ENCODE results near the gene KRTAP10-4.
A peak's percentile ranks its signal among the peaks of the same experiment; 100 is the strongest.

Gene KRTAP10-4

DNA sequence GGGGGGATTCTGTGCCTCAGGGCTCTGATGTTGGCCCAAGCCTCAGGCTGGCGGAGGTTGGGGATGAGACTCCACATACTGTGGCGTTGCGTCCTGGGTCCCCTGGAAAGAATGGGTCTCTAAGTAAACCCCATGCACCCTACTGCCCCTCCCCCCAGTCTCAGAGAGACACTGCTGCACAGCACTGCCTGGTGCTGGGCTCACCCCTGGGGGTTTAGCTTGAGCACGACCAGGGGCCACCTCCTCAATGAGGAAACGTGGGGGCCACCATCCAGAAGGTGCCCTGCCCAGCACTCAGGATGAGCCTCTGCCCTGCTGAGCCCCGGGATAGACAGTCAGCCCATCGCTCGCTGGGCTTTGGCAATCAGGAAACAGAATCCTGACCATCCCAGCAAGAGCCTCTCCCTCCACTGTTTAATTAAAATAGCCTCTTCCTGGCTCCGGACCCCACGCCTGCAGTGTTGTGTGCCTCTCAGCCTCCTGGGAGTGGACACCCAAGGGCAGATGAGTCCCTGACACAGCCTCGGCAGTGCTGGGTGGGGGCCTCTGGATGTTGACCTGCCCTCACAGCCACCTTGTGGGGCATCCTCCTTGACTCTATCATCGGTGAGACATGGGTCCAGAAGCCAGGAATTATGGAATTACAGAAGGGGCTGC, 3.5 kb upstream of the KRTAP10-4 start:
- Histone ChIP-seq H3K36me3 (replicated peaks in 1 of 2; ENCODE audit: control insufficient read depth in 2 of 2, insufficient read depth in 2 of 2, low read length in 2 of 2) (no peaks in the 10 kb centered on the region), H3K27ac (replicated peaks; ENCODE audit: low read length) (no peak overlapping the region), H2AFZ (ENCODE audit: low read length) (no peak overlapping the region), H3K18ac (ENCODE audit: low read length) (peak overlapping the region; percentile 35), H3K9me3 (replicated peaks in 1 of 2; ENCODE audit: control insufficient read depth in 2 of 2, insufficient read depth in 1 of 2, low read depth in 1 of 2, low read length in 2 of 2) (peaks cover 4 to 10% of the 10 kb centered on the region in 2 donors), H2BK15ac (ENCODE audit: low read length) (no peak overlapping the region), H3K4me3 (ENCODE audit: low read length in 2 of 2) (peak overlapping the region in 1 of 2 donors; percentile 24), H3K79me1 (ENCODE audit: low read depth, low read length) (no peaks in the 10 kb centered on the region), H4K8ac (ENCODE audit: low read depth, low read length) (no peak overlapping the region), H3K4me2 (ENCODE audit: insufficient read depth, low read length, poor library complexity, severe bottlenecking) (no peak overlapping the region), H3K4ac (ENCODE audit: low read length) (no peak overlapping the region), H3K23ac (ENCODE audit: low read depth, low read length, poor library complexity) (no peak overlapping the region), H2BK120ac (ENCODE audit: low read depth, low read length) (no peak overlapping the region), H3K14ac (ENCODE audit: low read length) (no peak overlapping the region), H2AK5ac (ENCODE audit: low read depth, low read length) (peak overlapping the region; percentile 60), H3K27me3 (ENCODE audit: control insufficient read depth in 3 of 3, insufficient read depth in 3 of 3, low read depth in 1 of 3, low read length in 3 of 3) (no peaks in the 10 kb centered on the region), H3K4me1 (ENCODE audit: control insufficient read depth in 2 of 2, insufficient read depth in 1 of 2, low read depth in 1 of 2, low read length in 2 of 2) (peaks cover 0 to 5% of the 10 kb centered on the region in 2 donors), H2BK5ac (ENCODE audit: low read length) (no peak overlapping the region), H2BK12ac (ENCODE audit: low read length) (no peak overlapping the region), H4K91ac (ENCODE audit: low read depth, low read length, poor library complexity) (no peak overlapping the region), H3K9ac (ENCODE audit: low read depth, low read length, poor library complexity) (no peak overlapping the region)
- no peak for DNase-seq (ENCODE audit: low spot score)
- no CpG with 5 or more reads among the region's 12 CpGs for WGBS, 2 donors (ENCODE audit: extremely low coverage in 2 of 2, insufficient read length in 2 of 2, insufficient replicate concordance in 1 of 2)

GRCh38 chr21:44571296-44571695, 2.2 kb upstream of the KRTAP10-4 start:
- H3K4me2 ChIP-seq (ENCODE audit: insufficient read depth, low read length, poor library complexity, severe bottlenecking): no peak overlapping the region
- H3K79me1 ChIP-seq (ENCODE audit: low read depth, low read length): no peaks in the 10 kb centered on the region
- DNase-seq (ENCODE audit: low spot score): no peak
- H3K4ac ChIP-seq (ENCODE audit: low read length): no peak overlapping the region
- H3K9ac ChIP-seq (ENCODE audit: low read depth, low read length, poor library complexity): no peak overlapping the region
- H3K23ac ChIP-seq (ENCODE audit: low read depth, low read length, poor library complexity): no peak overlapping the region
- peaks cover 5 to 10% of the 10 kb centered on the region in 2 donors for H3K9me3 ChIP-seq (replicated peaks in 1 of 2; ENCODE audit: control insufficient read depth in 2 of 2, insufficient read depth in 1 of 2, low read depth in 1 of 2, low read length in 2 of 2)
- H3K4me1 ChIP-seq (ENCODE audit: control insufficient read depth in 2 of 2, insufficient read depth in 1 of 2, low read depth in 1 of 2, low read length in 2 of 2): peaks cover 0 to 5% of the 10 kb centered on the region in 2 donors
- H3K27ac ChIP-seq (replicated peaks; ENCODE audit: low read length): no peak overlapping the region
- no peaks in the 10 kb centered on the region for H3K36me3 ChIP-seq (replicated peaks in 1 of 2; ENCODE audit: control insufficient read depth in 2 of 2, insufficient read depth in 2 of 2, low read length in 2 of 2)
- H3K4me3 ChIP-seq (ENCODE audit: low read length in 2 of 2): no peak overlapping the region
- no peak overlapping the region for H3K14ac ChIP-seq (ENCODE audit: low read length)
- H2BK12ac ChIP-seq (ENCODE audit: low read length): no peak overlapping the region
- WGBS, 2 donors (ENCODE audit: extremely low coverage in 2 of 2, insufficient read length in 2 of 2, insufficient replicate concordance in 1 of 2): no CpG with 5 or more reads among the region's 4 CpGs
- H2BK5ac ChIP-seq (ENCODE audit: low read length): no peak overlapping the region
- no peak overlapping the region for H2AFZ ChIP-seq (ENCODE audit: low read length)
- H3K18ac ChIP-seq (ENCODE audit: low read length): no peak overlapping the region
- H4K8ac ChIP-seq (ENCODE audit: low read depth, low read length): no peak overlapping the region
- no peak overlapping the region for H2BK15ac ChIP-seq (ENCODE audit: low read length)
- no peak overlapping the region for H2AK5ac ChIP-seq (ENCODE audit: low read depth, low read length)
- H3K27me3 ChIP-seq (ENCODE audit: control insufficient read depth in 3 of 3, insufficient read depth in 3 of 3, low read depth in 1 of 3, low read length in 3 of 3): no peaks in the 10 kb centered on the region
- H4K91ac ChIP-seq (ENCODE audit: low read depth, low read length, poor library complexity): no peak overlapping the region
- H2BK120ac ChIP-seq (ENCODE audit: low read depth, low read length): no peak overlapping the region

GRCh38 chr21:44571844-44572782, 1.4 kb upstream of the KRTAP10-4 start:
- Histone ChIP-seq H3K4me3 (ENCODE audit: low read length in 2 of 2) (no peak overlapping the region), H3K4me1 (ENCODE audit: control insufficient read depth in 2 of 2, insufficient read depth in 1 of 2, low read depth in 1 of 2, low read length in 2 of 2) (peaks cover 0 to 5% of the 10 kb centered on the region in 2 donors), H2BK15ac (ENCODE audit: low read length) (peak overlapping the region; percentile 50), H4K8ac (ENCODE audit: low read depth, low read length) (no peak overlapping the region), H3K36me3 (replicated peaks in 1 of 2; ENCODE audit: control insufficient read depth in 2 of 2, insufficient read depth in 2 of 2, low read length in 2 of 2) (no peaks in the 10 kb centered on the region), H2BK12ac (ENCODE audit: low read length) (no peak overlapping the region), H3K79me1 (ENCODE audit: low read depth, low read length) (no peaks in the 10 kb centered on the region), H4K91ac (ENCODE audit: low read depth, low read length, poor library complexity) (no peak overlapping the region), H2AK5ac (ENCODE audit: low read depth, low read length) (peak overlapping the region; percentile 6), H3K4ac (ENCODE audit: low read length) (no peak overlapping the region), H3K18ac (ENCODE audit: low read length) (peak overlapping the region; percentile 9), H3K27ac (replicated peaks; ENCODE audit: low read length) (no peak overlapping the region), H3K9me3 (replicated peaks in 1 of 2; ENCODE audit: control insufficient read depth in 2 of 2, insufficient read depth in 1 of 2, low read depth in 1 of 2, low read length in 2 of 2) (peaks cover 8 to 13% of the 10 kb centered on the region in 2 donors), H2BK120ac (ENCODE audit: low read depth, low read length) (no peak overlapping the region), H3K9ac (ENCODE audit: low read depth, low read length, poor library complexity) (no peak overlapping the region), H3K4me2 (ENCODE audit: insufficient read depth, low read length, poor library complexity, severe bottlenecking) (no peak overlapping the region), H2AFZ (ENCODE audit: low read length) (no peak overlapping the region), H3K14ac (ENCODE audit: low read length) (no peak overlapping the region), H3K23ac (ENCODE audit: low read depth, low read length, poor library complexity) (no peak overlapping the region), H3K27me3 (ENCODE audit: control insufficient read depth in 3 of 3, insufficient read depth in 3 of 3, low read depth in 1 of 3, low read length in 3 of 3) (no peaks in the 10 kb centered on the region), H2BK5ac (ENCODE audit: low read length) (no peak overlapping the region)
- WGBS, 2 donors (ENCODE audit: extremely low coverage in 2 of 2, insufficient read length in 2 of 2, insufficient replicate concordance in 1 of 2): no CpG with 5 or more reads among the region's 40 CpGs
- no peak for DNase-seq (ENCODE audit: low spot score)

Measured in neuronal stem cell (in vitro differentiated cells).